Measurements from ENCODE around the gene UBE2Q2.

- TF ChIP-seq CTCF (conservative IDR thresholded peaks at IDR 0.05 in 1 of 2, IDR thresholded peaks at IDR 0.05 in 1 of 2; ENCODE audit: extremely low read depth in 1 of 2, insufficient read depth in 1 of 2, low read depth in 1 of 2, low read length in 2 of 2) (no peak), EZH2 (IDR thresholded peaks at IDR 0.05; ENCODE audit: borderline replicate concordance, low read length) (no peak)
Observed at GRCh38 chr15:75810874-75811498, 32.3 kb upstream of the UBE2Q2 start.

Measured in mammary epithelial cell (primary cell).